Erythroblast (primary cell): ENCODE results near the gene IL18R1.

ENCODE experiments used
- DNase-seq, 2 experiments: peaks; one replicate each; lab custom pipeline; 2025; lab: John Stamatoyannopoulos, UW
- GATA1 ChIP-seq: IDR thresholded peaks from 2 replicates; pipeline ENCODE4 v1.6.1; 2011; ENCODE audit warnings: low read depth, mild to moderate bottlenecking, control low read depth, low read length, moderate library complexity
- POLR2A ChIP-seq: IDR thresholded peaks from 2 replicates; pipeline ENCODE4 v1.6.1; 2011; ENCODE audit warnings: mild to moderate bottlenecking, low read length

The IL18R1 gene

DNA sequence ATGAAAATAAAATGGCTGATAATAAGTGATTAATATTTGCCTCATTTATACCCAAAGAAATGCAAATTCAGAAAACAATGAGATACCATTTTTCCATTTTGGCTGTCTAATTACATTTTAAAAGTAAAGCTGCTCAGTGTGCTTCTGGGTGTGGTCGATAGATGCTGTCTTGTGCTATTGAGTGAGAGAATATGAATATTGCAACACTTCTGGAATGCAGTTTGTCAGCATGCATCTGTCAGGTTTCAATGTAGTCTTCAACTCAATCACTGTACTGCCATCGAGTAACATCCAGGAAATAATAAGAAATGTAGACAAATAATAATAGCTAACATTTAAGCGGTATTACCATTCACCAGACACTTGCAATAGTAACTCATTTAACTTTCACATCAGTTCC, 3.9 kb downstream of the IL18R1 start:
- peak; percentile 11 to 25 for DNase-seq
- no peak for TF ChIP-seq POLR2A
- no peak for TF ChIP-seq GATA1

DNA sequence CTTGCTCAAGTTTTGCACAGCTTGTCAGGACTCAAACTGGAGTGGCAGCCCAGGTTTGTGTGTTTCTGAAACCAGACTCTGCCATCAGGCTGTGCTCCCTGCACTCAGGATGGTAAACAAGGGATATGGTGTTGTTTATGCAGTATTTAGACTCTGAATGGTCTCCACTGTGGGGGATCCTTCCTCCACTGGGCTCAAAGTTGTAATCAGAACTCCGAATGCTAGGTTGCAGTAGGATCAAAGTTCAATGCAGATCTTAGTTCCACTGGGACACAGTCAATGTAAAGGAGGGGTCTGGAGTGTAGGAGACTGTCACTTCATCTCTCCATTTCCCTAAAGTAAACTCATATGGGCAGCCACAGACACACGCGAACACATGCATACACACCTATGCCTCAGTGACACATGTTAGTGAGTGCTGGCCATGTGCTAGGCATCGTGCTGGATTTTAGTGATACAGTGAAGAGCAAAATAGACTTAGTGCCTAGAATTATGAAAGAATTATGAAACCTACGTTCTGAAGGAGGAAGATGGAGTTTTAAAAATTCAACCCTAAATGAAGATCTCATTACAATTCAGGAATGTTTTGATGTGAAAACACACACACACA, 6.1 kb downstream of the IL18R1 start:
- DNase-seq = no peak
- TF ChIP-seq GATA1 = no peak
- no peak for TF ChIP-seq POLR2A

DNA sequence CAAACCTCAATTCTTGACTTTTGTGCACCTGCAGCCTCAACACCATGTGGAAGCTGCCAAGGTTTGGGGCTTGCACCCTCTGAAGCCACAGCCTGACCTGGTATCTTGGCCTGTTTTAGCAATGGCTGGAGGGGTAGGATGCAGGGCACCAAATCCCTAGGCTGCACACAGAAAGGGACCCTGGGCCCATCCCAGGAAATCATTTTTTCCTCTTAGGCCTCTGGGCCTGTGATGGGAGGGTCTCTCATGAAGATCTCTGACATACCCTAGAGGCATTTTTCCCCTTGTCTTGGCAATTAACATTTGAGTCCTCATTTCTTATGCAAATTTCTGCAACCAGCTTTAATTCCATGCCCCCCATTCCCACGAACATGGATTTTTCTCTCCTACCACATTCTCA, 10.2 kb downstream of the IL18R1 start:
- no peak for TF ChIP-seq POLR2A
- no peak for DNase-seq

DNA sequence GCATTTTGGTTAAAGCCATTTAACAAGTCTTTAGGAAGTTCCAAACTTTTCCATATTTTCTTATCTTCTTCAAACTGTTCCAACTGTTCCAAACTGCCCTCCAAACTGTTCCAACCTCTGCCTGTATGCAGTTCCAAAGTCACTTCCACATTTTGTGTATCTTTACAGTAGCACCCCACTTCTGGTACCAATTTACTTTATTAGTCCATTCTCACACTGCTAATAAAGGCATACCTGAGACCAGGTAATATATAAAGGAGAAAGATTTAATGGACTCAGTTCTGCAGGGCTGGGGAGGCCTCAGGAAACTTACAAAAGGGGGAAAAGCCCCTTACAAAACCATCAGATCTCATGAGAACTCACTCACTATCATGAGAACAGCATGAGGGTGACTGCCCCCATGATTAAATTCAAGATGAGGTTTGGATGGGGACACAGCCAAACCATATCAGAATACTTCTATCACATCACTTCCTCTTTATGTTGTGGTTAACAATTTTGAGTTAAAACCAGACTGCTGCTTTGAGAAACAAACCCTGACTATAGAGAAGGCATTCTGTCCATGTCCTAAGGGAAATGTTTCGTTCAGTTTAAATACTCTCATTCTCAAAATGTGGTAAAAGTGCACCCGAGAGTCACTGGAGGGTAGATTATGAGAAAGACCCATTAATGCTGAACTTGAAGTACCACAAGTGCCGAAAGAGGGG, 11.0 kb downstream of the IL18R1 start:
- no peak for DNase-seq
- TF ChIP-seq POLR2A = no peak
- no peak for TF ChIP-seq GATA1

DNA sequence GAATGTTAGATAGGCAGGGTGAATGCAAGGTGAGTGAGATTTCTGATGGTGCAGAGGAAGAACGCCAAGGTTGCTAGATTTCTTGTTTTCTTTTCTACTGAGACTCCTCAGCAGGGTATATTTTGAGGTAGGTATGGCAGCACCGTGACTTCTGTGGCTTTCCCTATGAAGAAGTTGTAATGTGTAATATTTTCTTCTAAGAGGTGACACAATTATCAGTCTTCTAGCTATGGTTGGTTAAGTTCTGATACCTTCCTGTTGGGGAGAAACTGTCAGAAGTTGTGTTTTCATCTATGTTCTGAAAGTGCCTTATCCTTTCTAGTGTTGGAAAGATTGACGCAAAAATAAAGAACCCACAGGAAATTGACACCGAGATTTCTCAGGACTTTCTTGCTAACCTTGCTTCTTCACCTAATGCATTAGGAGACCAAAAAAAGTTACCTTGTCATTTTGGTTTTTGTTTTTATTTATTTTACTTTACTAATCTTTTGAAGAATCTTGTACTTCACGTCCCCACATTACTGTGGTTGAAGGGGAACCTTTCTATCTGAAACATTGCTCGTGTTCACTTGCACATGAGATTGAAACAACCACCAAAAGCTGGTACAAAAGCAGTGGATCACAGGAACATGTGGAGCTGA, 11.9 kb downstream of the IL18R1 start:
- TF ChIP-seq GATA1 = no peak
- TF ChIP-seq POLR2A = no peak
- DNase-seq = no peak

DNA sequence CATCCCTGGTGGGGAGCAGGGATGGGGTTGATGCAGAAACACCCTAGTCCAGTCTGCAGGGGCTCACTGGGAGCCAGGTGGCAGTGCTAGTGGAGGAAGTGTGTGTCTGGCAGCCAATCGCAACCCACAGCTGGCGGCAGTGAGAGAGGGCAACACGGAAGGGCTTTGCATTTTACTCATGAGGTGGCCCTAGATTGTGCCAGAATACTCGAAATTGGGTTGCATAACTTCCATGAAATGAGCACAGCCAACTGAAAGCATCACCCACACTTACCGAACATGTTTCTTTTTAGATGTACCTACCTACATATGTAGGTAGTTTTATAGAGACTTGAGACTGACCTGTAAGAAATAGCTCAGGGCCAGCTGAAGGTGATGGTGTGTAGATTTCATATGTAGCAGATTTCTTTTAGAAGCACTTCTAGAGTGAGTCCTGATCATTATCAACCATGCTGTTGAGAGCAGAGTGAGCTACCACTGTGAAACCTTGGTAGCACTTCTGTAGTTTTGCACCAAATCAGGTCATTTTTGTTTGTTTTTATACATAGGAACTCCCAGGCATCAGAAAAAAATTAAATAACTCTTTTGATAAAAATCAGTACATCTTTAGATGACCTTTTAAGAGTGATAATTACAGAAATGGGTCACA, 13.0 kb downstream of the IL18R1 start:
- TF ChIP-seq POLR2A = no peak
- no peak for TF ChIP-seq GATA1
- DNase-seq = no peak

DNA sequence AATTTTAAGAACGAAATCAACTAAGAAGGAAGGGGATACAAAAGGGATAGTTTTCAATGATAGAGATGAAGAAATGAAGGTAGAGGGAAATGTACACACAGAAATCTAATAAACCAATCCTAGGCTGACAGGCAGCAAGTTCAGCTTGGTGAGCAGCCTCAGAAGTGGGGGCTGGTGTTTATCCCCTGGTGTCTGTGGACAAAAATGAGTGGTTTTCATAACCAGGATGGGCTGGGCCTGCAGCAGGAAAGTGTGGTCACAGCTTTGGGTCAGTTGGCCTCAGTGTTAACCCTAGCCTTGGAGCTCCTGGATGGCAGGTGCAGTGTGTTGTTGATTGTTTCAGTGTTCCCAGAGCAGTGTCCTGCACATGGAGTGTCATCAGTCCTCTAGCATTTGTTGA, 14.3 kb downstream of the IL18R1 start:
- TF ChIP-seq POLR2A = no peak
- no peak for TF ChIP-seq GATA1
- no peak for DNase-seq

DNA sequence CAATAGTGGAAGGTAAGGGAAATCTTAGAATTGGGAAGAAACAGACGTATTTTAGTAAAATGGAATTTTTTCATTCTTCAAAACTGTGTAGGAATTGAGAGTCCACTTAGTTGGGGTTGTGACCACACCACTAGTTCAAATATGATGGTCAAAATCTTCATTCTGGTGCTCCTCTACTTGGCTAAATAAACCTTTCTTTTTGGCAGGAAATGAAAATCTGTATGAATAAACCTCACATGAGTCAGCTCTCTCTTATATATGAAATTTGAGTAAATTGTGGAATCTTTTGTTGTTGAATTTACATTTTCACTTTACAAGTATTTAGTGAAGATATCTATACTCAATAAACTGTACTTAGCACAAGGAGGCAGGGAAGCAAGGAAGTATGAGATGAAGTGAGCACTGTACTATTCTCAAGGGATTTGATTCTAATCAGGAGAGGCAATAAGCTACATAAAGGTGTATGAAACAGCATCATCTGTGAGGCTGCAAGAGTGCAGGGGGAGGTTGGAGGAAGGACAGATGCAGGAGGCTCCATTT, 20.5 kb downstream of the IL18R1 start:
- no peak for TF ChIP-seq POLR2A
- no peak for TF ChIP-seq GATA1
- no peak for DNase-seq

DNA sequence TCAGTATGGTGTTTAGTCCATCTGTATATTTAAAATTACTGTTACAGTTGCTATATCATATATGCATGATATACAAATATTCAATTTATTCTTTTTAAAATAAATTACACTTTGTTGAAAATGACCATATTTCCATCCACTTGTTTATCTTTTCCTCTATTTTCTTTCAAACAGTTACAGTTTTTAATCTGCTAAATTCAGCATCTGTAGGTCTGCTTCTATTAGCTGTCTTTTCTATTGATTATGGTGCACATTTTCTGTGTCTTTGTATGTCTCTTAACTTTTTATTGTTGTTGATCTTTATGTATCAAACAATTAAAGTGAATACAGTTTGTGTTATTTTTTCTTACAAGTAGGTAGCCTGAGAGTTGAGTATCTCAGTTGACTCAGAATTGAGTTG, 28.1 kb downstream of the IL18R1 start:
- no peak for TF ChIP-seq GATA1
- no peak for TF ChIP-seq POLR2A
- DNase-seq = peak; percentile 24 to 33

DNA sequence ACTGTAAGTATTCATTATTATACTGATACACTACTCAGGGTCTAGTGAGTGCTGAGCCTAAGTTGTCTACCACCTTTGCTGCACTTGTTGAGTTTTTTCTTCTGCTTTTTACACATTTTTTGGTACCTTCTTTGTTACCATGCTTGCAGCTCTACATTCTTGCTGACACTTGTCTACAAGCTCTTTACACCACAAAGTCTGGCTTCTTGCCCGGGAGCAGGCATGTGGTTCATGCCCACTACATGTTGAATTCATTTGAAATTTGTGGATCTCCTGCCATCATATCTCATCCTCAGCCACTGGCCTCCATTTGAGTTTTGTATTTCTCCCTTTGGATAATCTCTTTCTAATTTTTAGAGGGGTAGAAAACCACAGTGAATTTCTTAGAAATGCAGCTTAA, 29.9 kb downstream of the IL18R1 start:
- DNase-seq = no peak
- TF ChIP-seq POLR2A (no peak), GATA1 (no peak)

DNA sequence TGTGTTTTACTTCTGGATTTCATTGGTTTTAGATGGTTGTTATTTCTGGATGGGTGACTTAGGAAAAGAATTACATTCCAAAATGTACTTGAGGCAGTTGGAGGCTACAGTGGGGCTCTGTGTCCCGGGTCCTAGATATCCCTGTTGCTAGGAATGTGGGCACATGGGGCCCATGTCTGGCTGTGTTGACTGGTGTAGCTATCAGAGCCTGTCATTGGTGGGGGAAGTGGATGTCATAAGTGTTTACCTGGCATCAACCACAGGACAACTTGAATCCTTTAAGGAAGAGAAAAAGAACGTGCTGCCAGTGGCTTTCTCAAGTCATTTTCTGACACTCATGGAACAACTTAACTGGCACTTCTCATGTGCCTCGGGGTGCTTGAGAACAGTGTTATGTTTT, 30.4 kb downstream of the IL18R1 start:
- DNase-seq = no peak
- TF ChIP-seq GATA1 (no peak), POLR2A (no peak)

DNA sequence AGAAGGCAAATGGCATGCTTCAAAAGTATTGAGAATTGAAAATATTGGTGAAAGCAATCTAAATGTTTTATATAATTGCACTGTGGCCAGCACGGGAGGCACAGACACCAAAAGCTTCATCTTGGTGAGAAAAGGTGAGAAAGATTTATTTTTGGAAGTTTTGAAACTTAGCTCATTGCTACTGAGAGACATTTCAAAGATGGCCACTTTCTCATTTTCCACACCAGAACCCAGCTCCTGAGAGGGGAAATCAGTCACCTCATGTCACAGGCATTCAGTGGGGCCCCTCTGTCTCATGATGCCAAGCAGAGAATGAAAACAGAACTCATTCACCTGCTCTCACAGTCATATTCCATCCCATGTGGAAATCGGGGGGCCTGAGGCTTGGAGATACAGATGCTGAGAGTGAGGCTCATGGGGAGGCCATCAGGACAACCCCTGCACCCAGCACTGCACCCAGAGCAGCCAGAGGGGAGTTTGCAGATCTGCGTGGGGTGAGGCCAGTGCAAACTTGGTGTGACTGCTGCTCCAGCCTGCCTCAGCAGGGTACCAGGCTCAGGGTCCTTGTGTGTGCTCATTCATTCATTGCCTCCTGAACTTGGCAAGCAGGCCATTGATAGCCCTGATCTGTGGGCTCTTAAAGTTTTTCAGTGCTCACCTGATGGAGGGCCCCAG, 31.4 kb downstream of the IL18R1 start:
- no peak for TF ChIP-seq GATA1
- TF ChIP-seq POLR2A = no peak
- no peak for DNase-seq
